Activated CD8-positive, alpha-beta T cell treated with anti-CD3 and anti-CD28 coated beads for 36 hours (primary cell): Measurements from ENCODE around the gene ADD1. TPM values are rescaled to one million over a fixed set of nuclear protein-coding genes. Genes with fewer than 3 reads are reported as not detected.

ENCODE experiments used
- ATAC-seq: fragments of 200-7000 bp; cut with Tn5 transposase; one replicate; pipeline ENCODE4 v1.10.0; 2021; ENCODE audit warnings: mild to moderate bottlenecking, moderate library complexity
- CTCF ChIA-PET: fragments of 350-600 bp; sonication (Branson Sonifier 250); formaldehyde crosslinking; loops from one replicate; lab custom pipeline; 2021; ENCODE audit warnings: antibody characterized with exemption; lab: Charles Lee
- POLR2A ChIA-PET: fragments of 350-600 bp; sonication (Branson Sonifier 250); formaldehyde crosslinking; loops from one replicate; lab custom pipeline; 2021; ENCODE audit warnings: antibody characterized with exemption; lab: Charles Lee
- DNase-seq: peaks from one replicate; pipeline ENCODE4 v3.0.0-alpha.2; 2020
- H3K27ac Mint-ChIP-seq: one replicate; pipeline ENCODE4 v1.8.0; 2021; ENCODE audit warnings: mild to moderate bottlenecking, mixed read lengths
- H3K27me3 Mint-ChIP-seq: one replicate; pipeline ENCODE4 v1.8.0; 2021; ENCODE audit warnings: mixed read lengths
- H3K36me3 Mint-ChIP-seq: one replicate; pipeline ENCODE4 v1.8.0; 2021; ENCODE audit warnings: low read depth, mixed read lengths
- H3K4me1 Mint-ChIP-seq: one replicate; pipeline ENCODE4 v1.8.0; 2021; ENCODE audit warnings: low read depth, mixed read lengths
- H3K4me3 Mint-ChIP-seq: one replicate; pipeline ENCODE4 v1.8.0; 2021; ENCODE audit warnings: mild to moderate bottlenecking, moderate library complexity, mixed read lengths
- H3K9me3 Mint-ChIP-seq: one replicate; pipeline ENCODE4 v1.8.0; 2021; ENCODE audit warnings: mixed read lengths
- CTCF ChIP-seq: fragments of 200-600 bp; IDR thresholded peaks from one replicate; pipeline ENCODE4 v1.8.0; 2022; ENCODE audit warnings: antibody characterized with exemption, mild to moderate bottlenecking
- intact Hi-C: fragments of 100-400 bp; cut with micrococcal nuclease; formaldehyde crosslinking; loops from one replicate; pipeline ENCODE4 v1.10.0; 2022
- total RNA-seq, 2 experiments: library from RNA; stranded (reverse); gene quantifications; one replicate each; pipeline ENCODE4 v1.2.3, GENCODE V29; 2021

Gene ADD1
- total RNA-seq, 2 experiments from 2014 or later, result 149 to 154 TPM

- CTCF ChIA-PET, result no interaction called here
- Mint-ChIP-seq H3K4me1 (peaks cover 71% of the 10 kb centered on the region), H3K27ac (peak overlapping the region; percentile 55)
Measured at GRCh38 chr4:2856266-2856665, 12.6 kb downstream of the ADD1 start.

GRCh38 chr4:2857349-2857927 lies 13.8 kb downstream of the ADD1 start:
- Mint-ChIP-seq H3K27ac (peak overlapping the region; percentile 42), H3K4me1 (peaks cover 70% of the 10 kb centered on the region), H3K27me3 (no peaks in the 10 kb centered on the region), H3K4me3 (no peak overlapping the region), H3K9me3 (no peaks in the 10 kb centered on the region), H3K36me3 (peaks cover 17% of the 10 kb centered on the region)
- CTCF ChIA-PET, result interaction anchor here (0.7 kb wide), 1 partner anchor 94 kb away, joined by 3 read pairs; no protein-coding TSS in a partner anchor
- POLR2A ChIA-PET, result no interaction called here
- ATAC-seq (no peak), DNase-seq (no peak)
- intact Hi-C loops, result no loop called here
- TF ChIP-seq CTCF, result no peak

More at GRCh38 chr4:2856266-2856665, 12.6 kb downstream of the ADD1 start:
- H3K9me3 Mint-ChIP-seq, result no peaks in the 10 kb centered on the region
- H3K36me3 Mint-ChIP-seq, result peaks cover 17% of the 10 kb centered on the region
- intact Hi-C loops, result no loop called here
- no peak for ATAC-seq
- POLR2A ChIA-PET, result no interaction called here
- no peak for TF ChIP-seq CTCF
- no peak for DNase-seq
- H3K27me3 Mint-ChIP-seq, result no peaks in the 10 kb centered on the region
- H3K4me3 Mint-ChIP-seq, result no peak overlapping the region

GRCh38 chr4:2858451-2859217 lies 15.0 kb downstream of the ADD1 start:
- CTCF ChIA-PET, result no interaction called here
- Mint-ChIP-seq H3K27ac (no peak overlapping the region), H3K9me3 (no peaks in the 10 kb centered on the region), H3K36me3 (peaks cover 14% of the 10 kb centered on the region), H3K4me1 (peaks cover 72% of the 10 kb centered on the region), H3K4me3 (no peak overlapping the region), H3K27me3 (no peaks in the 10 kb centered on the region)
- DNase-seq (no peak), ATAC-seq (no peak)
- intact Hi-C loops, result no loop called here
- POLR2A ChIA-PET, result interaction anchor here (1.1 kb wide), 1 partner anchor 47 kb away, joined by 3 read pairs; no protein-coding TSS in a partner anchor
- no peak for TF ChIP-seq CTCF

- Mint-ChIP-seq H3K27ac (peak overlapping the region; percentile 69), H3K27me3 (no peaks in the 10 kb centered on the region), H3K36me3 (peaks cover 11% of the 10 kb centered on the region), H3K9me3 (no peaks in the 10 kb centered on the region), H3K4me1 (peaks cover 72% of the 10 kb centered on the region), H3K4me3 (no peak overlapping the region)
- peak; percentile 47 for ATAC-seq
- CTCF ChIA-PET, result interaction anchor here (0.9 to 1.4 kb wide), 3 partner anchors 9 to 97 kb away, joined by 3 to 4 read pairs (median 3); no protein-coding TSS in a partner anchor
- no peak for DNase-seq
- TF ChIP-seq CTCF, result no peak
- intact Hi-C loops, result no loop called here
- POLR2A ChIA-PET, result interaction anchor here (0.8 to 1.4 kb wide), 3 partner anchors 10 to 20 kb away, joined by 3 to 4 read pairs (median 3); no protein-coding TSS in a partner anchor
Measured at GRCh38 chr4:2859514-2859913, 15.9 kb downstream of the ADD1 start.
